Measurements from ENCODE around the gene HOXA4.
A peak's percentile ranks its signal among the peaks of the same experiment; 100 is the strongest.

The HOXA4 gene

DNA sequence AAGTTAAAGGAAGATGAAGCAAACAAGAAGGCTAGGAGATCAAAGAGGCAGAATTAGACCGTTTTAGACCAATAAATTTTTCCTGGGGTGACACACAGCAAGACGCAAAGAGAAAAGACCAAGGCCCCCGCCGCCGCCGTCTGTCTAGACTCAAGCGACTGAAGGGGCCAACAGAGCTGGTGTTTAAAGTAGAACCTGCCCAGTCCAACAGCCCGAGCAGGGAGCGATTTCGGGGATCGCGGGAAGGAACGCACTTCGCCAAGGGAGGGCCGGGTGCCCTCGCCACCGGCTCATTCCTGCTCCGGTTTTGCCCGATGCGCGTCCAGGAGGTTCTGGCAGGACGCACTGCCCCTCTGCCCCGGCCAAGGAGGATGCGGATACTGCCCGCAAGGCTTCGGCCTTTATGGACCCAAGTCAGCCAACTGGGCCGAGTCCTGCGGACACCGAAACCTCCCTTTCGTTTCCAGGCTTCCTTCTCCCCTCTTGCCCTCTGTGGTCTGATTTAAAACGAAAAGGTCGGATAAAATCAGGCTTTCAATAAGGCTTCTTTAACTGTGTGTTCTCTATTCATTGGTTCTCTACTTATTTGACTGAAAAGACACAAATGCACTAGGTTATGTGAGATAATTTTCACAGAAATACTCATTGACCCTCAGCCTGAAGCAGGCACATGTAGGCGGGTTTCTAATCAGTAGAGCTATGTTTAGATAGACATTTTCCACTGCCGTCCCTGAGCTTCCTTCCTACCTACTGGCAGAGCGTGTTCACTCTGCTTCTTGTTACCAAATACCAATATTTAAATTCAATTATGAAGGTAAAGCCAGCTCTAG lies 28.1 kb upstream of the HOXA4 start:
- no peak for DNase-seq (ENCODE audit: low read depth in 2 of 2)

DNA sequence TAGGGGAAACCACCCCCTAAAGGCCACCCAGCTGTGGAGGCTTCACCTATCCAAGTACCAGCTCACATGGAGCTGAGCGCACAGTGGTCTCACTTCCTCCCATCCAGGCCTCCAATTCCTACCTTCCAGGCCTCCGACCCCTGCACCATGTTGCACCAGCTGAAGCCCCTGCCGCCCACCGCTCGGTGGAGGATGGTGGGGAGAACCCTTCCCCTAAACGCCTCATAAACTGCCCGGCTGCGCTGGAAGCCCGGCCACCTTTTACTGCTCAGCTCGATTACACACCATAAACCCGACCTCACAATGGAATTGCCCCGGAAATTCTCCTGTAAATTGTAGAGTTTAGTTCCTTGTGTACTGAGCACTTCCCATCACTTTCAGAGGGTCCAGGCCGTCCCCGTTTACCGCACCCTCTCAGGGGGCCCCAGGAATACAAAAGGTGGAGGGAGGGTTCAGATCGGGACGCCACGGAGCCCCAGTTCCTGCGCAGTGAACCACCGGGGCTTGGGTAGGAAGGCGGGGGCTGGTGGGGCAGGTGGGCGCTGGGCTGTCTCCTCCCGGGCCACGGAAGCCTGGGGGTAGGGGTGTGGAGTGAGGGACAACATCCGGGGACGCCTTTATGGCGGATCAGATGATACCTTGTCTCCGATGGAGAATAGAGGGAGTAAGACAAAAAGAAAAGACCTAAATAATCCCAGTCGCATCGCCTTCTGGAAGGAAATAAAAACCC lies 27.3 kb upstream of the HOXA4 start:
- no peak for DNase-seq (ENCODE audit: low read depth in 2 of 2)

GRCh38 chr7:27156916-27157701 lies 26.6 kb upstream of the HOXA4 start:
- DNase-seq (ENCODE audit: low read depth in 2 of 2): no peak

DNA sequence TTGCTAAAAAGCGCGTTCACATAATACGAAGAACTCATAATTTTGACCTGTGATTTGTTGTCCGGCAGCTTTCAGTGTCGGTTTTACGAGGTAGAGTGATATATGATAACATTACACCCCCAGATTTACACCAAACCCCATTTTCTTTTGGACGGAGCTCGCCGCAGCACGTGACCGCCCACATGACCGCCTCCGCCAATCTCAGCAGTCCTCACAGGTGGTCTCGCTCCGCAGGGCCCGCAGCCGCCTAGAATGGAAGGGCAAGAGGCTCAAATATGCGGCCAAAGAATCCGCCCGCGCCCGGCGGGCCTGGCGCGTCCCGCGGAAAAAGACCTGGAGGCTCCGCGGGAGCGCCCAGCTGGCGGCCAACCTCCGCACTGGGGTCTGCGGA lies 25.9 kb upstream of the HOXA4 start, which contains the start of gene HOXA7:
Gene HOXA7 (minus strand): TSS at position 168 of the 391 bp plus-strand sequence. CDS start 130 bp downstream, at position 38.
- DNase-seq (ENCODE audit: low read depth in 2 of 2): no peak

GRCh38 chr7:27155816-27156507 lies 25.4 kb upstream of the HOXA4 start:
- no peak for DNase-seq (ENCODE audit: low read depth in 2 of 2)

GRCh38 chr7:27154901-27155815 lies 24.6 kb upstream of the HOXA4 start:
- peak in 1 of 2 experiments; percentile 45 for DNase-seq (ENCODE audit: low read depth in 2 of 2)

- DNase-seq (ENCODE audit: low read depth in 2 of 2): no peak
Measured at GRCh38 chr7:27154369-27154768, 23.8 kb upstream of the HOXA4 start.

- no peak for DNase-seq (ENCODE audit: low read depth in 2 of 2)
Measured at GRCh38 chr7:27153526-27153925, 23.0 kb upstream of the HOXA4 start.

DNA sequence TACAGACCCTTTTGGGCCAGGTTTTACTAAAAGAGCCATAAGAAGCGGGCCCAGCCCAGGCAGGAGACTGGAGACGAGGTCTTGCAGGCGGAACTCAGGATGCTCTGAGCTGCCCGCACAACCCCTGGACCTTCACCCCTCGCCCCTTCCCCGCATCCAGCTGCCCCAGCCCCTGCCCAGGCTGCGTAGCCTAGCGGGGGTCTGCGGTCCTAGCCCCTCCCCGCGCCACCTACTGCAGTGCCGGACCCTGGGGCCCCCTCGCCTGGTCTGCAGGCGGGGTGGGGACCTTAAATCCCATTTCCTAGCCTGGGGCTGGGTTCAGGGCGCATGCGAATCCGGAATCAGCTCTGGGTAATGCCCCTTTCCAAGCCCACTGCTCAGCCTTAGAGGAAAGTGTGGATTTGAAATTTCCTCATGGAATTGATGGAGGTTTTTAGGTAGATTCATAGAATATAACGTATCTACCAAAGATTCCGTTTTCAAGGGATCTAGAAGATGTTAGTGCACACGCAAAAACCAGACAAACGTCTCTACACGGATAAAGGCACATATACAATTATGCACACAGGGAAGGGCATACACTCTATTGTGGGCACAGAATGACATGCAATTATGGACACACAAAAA lies 22.4 kb upstream of the HOXA4 start:
- no peak for DNase-seq (ENCODE audit: low read depth in 2 of 2)

- DNase-seq (ENCODE audit: low read depth in 2 of 2): no peak
Measured at GRCh38 chr7:27151931-27152815, 21.6 kb upstream of the HOXA4 start, which contains the start of gene HOXA3. HOXA3 (minus strand) TSS chr7:27152583; CDS start chr7:27110640, 41,943 bp downstream.

- DNase-seq (ENCODE audit: low read depth in 2 of 2): no peak
Measured at GRCh38 chr7:27151341-27151930, 20.9 kb upstream of the HOXA4 start.

GRCh38 chr7:27150568-27151340 lies 20.2 kb upstream of the HOXA4 start:
- peak; percentile 41 to 58 for DNase-seq (ENCODE audit: low read depth in 2 of 2)

DNA sequence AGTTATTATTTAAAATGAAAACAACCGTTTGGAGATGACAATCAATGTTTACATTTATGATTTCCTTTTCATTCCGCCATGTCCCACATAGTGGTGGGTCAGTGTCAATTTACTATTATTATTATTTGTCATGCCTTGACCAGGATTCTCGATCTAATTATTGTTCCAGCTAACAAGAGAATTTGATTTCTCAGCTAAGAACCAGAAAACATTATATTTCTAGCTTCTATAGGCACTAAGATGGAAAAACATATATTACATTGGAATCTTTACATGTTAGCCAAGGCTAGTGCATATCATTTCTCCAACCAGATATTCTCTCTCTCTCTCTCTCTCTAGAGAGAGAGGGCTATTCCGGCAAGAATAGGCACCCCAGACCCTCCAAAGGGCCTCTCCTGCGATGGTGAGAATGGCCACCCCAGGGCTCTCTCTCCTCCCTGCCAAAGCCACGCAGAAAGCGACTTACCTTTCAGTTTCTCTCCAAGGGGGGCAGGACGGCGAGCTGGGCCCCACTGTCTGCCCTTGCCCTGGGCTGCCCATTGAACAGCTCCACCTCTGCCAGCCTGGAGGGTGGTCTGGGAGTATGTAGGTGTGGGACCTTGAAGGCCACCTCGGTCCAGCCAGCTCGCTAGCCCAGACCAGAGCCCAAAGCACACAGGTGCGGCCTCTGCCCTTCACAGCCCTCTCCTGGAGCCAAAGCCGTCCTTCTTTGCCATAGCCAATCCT lies 19.4 kb upstream of the HOXA4 start:
- no peak for DNase-seq (ENCODE audit: low read depth in 2 of 2)

- no peak for DNase-seq (ENCODE audit: low read depth in 2 of 2)
Measured at GRCh38 chr7:27148756-27149641, 18.4 kb upstream of the HOXA4 start.

GRCh38 chr7:27148031-27148755 lies 17.6 kb upstream of the HOXA4 start:
- no peak for DNase-seq (ENCODE audit: low read depth in 2 of 2)

Measured in stimulated activated CD4-positive, alpha-beta T cell treated with anti-CD3 and anti-CD28 coated beads, Interleukin-12 subunit alpha, Interleukin-12 subunit beta, amount 100 ng/mL, for 24 hours (primary cell).